K562 (cell line): ENCODE results near the gene INHBC. TPM values are rescaled to one million over a fixed set of nuclear protein-coding genes. Genes with fewer than 3 reads are reported as not detected.
A peak's percentile ranks its signal among the peaks of the same experiment; 100 is the strongest.

ENCODE experiments used
- CAMTA2 ChIP-seq: fragments of 250-450 bp; sonication (Bioruptor Pico); conservative IDR thresholded peaks from 2 replicates; pipeline ENCODE4 v1.5.1; 2022
- CBFA2T2 ChIP-seq: fragments of 450-650 bp; conservative IDR thresholded peaks from 2 replicates; pipeline ENCODE4 v1.6.1; 2017; ENCODE audit warnings: mild to moderate bottlenecking
- CBFB ChIP-seq: sonication (generic); formaldehyde crosslinking; IDR thresholded peaks from 2 replicates; pipeline ENCODE4 v1.4.0; 2020; ENCODE audit warnings: mild to moderate bottlenecking, missing genetic modification reagents
- GABPB2 ChIP-seq: fragments of 250-450 bp; sonication (Bioruptor Pico); conservative IDR thresholded peaks from 2 replicates; pipeline ENCODE4 v1.5.1; 2021; ENCODE audit warnings: mild to moderate bottlenecking
- HDAC8 ChIP-seq: fragments of 450-650 bp; IDR thresholded peaks from 2 replicates; pipeline ENCODE4 v1.6.1; 2016; ENCODE audit warnings: mild to moderate bottlenecking, missing genetic modification characterization, moderate library complexity, missing compliant biosample characterization
- MEF2D ChIP-seq: conservative IDR thresholded peaks from 2 replicates; pipeline ENCODE4 v1.6.1; 2016; ENCODE audit warnings: low read depth, missing genetic modification characterization, missing compliant biosample characterization
- MLLT1 ChIP-seq, 2 experiments: fragments of 450-650 bp; IDR thresholded peaks; 2 replicates each; pipeline ENCODE4 v1.6.1; 2016
- PHB2 ChIP-seq: fragments of 450-650 bp; IDR thresholded peaks from 2 replicates; pipeline ENCODE4 v1.6.1; 2017; ENCODE audit warnings: low read depth
- PHF8 ChIP-seq: fragments of 200-600 bp; sonication (generic); IDR thresholded peaks from 2 replicates; pipeline ENCODE4 v1.6.1; 2012; ENCODE audit warnings: mixed run types, mild to moderate bottlenecking, inconsistent platforms, low read length, moderate library complexity, borderline replicate concordance
- PRDM10 ChIP-seq: fragments of 450-650 bp; IDR thresholded peaks from 2 replicates; pipeline ENCODE4 v1.6.1; 2018; ENCODE audit not compliant: partially characterized antibody
- PTTG1 ChIP-seq: fragments of 450-650 bp; IDR thresholded peaks from 2 replicates; pipeline ENCODE4 v1.6.1; 2016; ENCODE audit warnings: low read depth, mild to moderate bottlenecking, missing genetic modification characterization, missing compliant biosample characterization
- RAD21 ChIP-seq, 2 experiments: fragments of 250-450 bp in 1 of 2; fragments of 450-650 bp in 1 of 2; sonication (Bioruptor Pico) in 1 of 2; formaldehyde crosslinking in 1 of 2; IDR thresholded peaks in 1 of 2; conservative IDR thresholded peaks in 1 of 2; 2 replicates each; pipeline versions ENCODE4 v1.4.0 to v1.8.0; 2020 to 2022; ENCODE audit warnings: mild to moderate bottlenecking in 2 of 2, moderate library complexity in 1 of 2
- RBFOX2 ChIP-seq: fragments of 200-400 bp; formaldehyde crosslinking; IDR thresholded peaks from 2 replicates; pipeline ENCODE4 v1.6.1; 2017; ENCODE audit warnings: low read depth, mild to moderate bottlenecking, low read length, moderate library complexity
- SMAD2 ChIP-seq: fragments of 150-350 bp; IDR thresholded peaks from 2 replicates; pipeline ENCODE4 v1.6.1; 2014; ENCODE audit warnings: low read depth, mild to moderate bottlenecking, low read length
- SRSF1 ChIP-seq: fragments of 200-400 bp; formaldehyde crosslinking; IDR thresholded peaks from 2 replicates; pipeline ENCODE4 v1.6.1; 2017; ENCODE audit warnings: mild to moderate bottlenecking, low read depth, low read length, moderate library complexity
- TAF7 ChIP-seq: fragments of 450-650 bp; IDR thresholded peaks from 2 replicates; pipeline ENCODE4 v1.6.1; 2016; ENCODE audit warnings: missing genetic modification characterization, missing compliant biosample characterization
- TBP ChIP-seq: optimal IDR thresholded peaks from 2 replicates; pipeline ENCODE3; 2011; ENCODE audit warnings: low read depth, low read length, improper control_type of control experiment
- ZNF124 ChIP-seq: sonication (generic); formaldehyde crosslinking; IDR thresholded peaks from 2 replicates; pipeline ENCODE4 v1.8.1; 2022; ENCODE audit warnings: missing genetic modification reagents
- ZNF175 ChIP-seq: fragments of 200-800 bp; sonication (Bioruptor generic); IDR thresholded peaks from 2 replicates; pipeline ENCODE4 v1.6.1; 2016; ENCODE audit warnings: low read depth, mild to moderate bottlenecking, missing genetic modification characterization, missing compliant biosample characterization
- ZNF311 ChIP-seq: fragments of 250-450 bp; sonication (Bioruptor Pico); IDR thresholded peaks from 2 replicates; pipeline ENCODE4 v1.4.0; 2020; ENCODE audit warnings: mild to moderate bottlenecking, moderate library complexity
- ZNF764 ChIP-seq: fragments of 250-450 bp; sonication (Bioruptor Pico); IDR thresholded peaks from 2 replicates; pipeline ENCODE4 v1.4.0; 2020; ENCODE audit warnings: low read depth, mild to moderate bottlenecking, moderate library complexity
- polyA plus RNA-seq, 8 experiments: library from polyadenylated mRNA; depleted of rRNA in 4 of 8; stranded (reverse) in 5 of 8; unstranded in 3 of 8; fragments of >200 nt; fragmentation: Nextera tagmentation in 2 of 8; fragmentation: Illumina TruSeq in 1 of 8; extraction: Ambion mirVana in 2 of 8; extraction: Trizol in 1 of 8; gene quantifications; 2 replicates each; pipeline versions ENCODE4 v1.2.1 to v1.2.3, GENCODE V29; 2011 to 2014; ENCODE audit warnings: inconsistent platforms in 1 of 8, missing spikeins in 1 of 8
- total RNA-seq, 7 experiments: library from RNA; depleted of rRNA in 6 of 7; stranded (reverse); fragments of >200 nt in 6 of 7; fragmentation: Illumina TruSeq in 2 of 7; extraction: Trizol in 2 of 7; gene quantifications; 2 replicates each; pipeline versions ENCODE4 v1.2.1 to v1.2.3, GENCODE V29; 2011 to 2021; ENCODE audit warnings: low replicate concordance in 1 of 7

The INHBC gene
- total and polyA plus RNA-seq, 9 of the 15 experiments (the other 6 are each of a cell fraction or from before 2014, with no cell fraction given): 0.07 to 0.24 (median 0.15) TPM; not detected in 4

- TF ChIP-seq PRDM10 (no peak), GABPB2 (CRISPR knock-in tag) (no peak), CAMTA2 (CRISPR knock-in tag) (no peak), MLLT1 (IDR thresholded peaks at IDR 0.05) (peak in 1 of 2 experiments; percentile 83; a peak in 2 of 4 replicates), ZNF311 (CRISPR knock-in tag) (no peak), HDAC8 (no peak), PHB2 (peak; percentile 58; the same call in 1 of the 2 replicates), RAD21 (CRISPR knock-in tag; conservative IDR thresholded peaks at IDR 0.05 in 1 of 2, IDR thresholded peaks at IDR 0.05 in 1 of 2) (no peak), PTTG1 (tag) (no peak), RBFOX2 (no peak), SRSF1 (no peak), SMAD2 (no peak), ZNF764 (no peak), CBFB (no peak), ZNF124 (CRISPR knock-in tag) (no peak), CBFA2T2 (0 out of 2 replicates have a peak, but pooled peaks have one; percentile 14), ZNF175 (CRISPR knock-in tag) (no peak), MEF2D (no peak), PHF8 (no peak), TBP (no peak), TAF7 (no peak)
Observed at GRCh38 chr12:57488402-57489156, 54.0 kb downstream of the INHBC start (continued).
